Suprapubic skin (tissue), 3 donors: ENCODE data around the gene DYNC2H1.

Experiments
- CTCF ChIP-seq, 2 donors: fragments of 200-600 bp in 1 of 2; fragments of 450-650 bp in 1 of 2; sonication (generic) in 1 of 2; IDR thresholded peaks; one replicate each; pipeline ENCODE4 v1.5.1; 2016 to 2019; ENCODE audit warnings: antibody characterized with exemption in 2 of 2, mild to moderate bottlenecking in 1 of 2, moderate library complexity in 1 of 2
- POLR2AphosphoS5 ChIP-seq, 3 donors: sonication (generic); formaldehyde crosslinking; IDR thresholded peaks; one replicate each; pipeline ENCODE4 v1.6.1; 2017; ENCODE audit warnings: antibody characterized with exemption in 3 of 3

- TF ChIP-seq CTCF (IDR thresholded peaks at IDR 0.05) = no peak
- no peak for TF ChIP-seq POLR2AphosphoS5 (IDR thresholded peaks at IDR 0.05)
These were observed 297.1 kb downstream of the DYNC2H1 start for GRCh38 chr11:103406357-103406756.
